ENCODE measurements around the gene SCFD2.
"Not testable (repeated sequence)": the region's sequence is repeated elsewhere in the genome, so short reads cannot be mapped to it uniquely, and the experiment has no call there.

Gene SCFD2

GRCh38 chr4:52995360-52996030 lies 370.4 kb downstream of the SCFD2 start:
- no peak for DNase-seq (ENCODE audit: low read depth in 2 of 2, low spot score in 1 of 2)

DNA sequence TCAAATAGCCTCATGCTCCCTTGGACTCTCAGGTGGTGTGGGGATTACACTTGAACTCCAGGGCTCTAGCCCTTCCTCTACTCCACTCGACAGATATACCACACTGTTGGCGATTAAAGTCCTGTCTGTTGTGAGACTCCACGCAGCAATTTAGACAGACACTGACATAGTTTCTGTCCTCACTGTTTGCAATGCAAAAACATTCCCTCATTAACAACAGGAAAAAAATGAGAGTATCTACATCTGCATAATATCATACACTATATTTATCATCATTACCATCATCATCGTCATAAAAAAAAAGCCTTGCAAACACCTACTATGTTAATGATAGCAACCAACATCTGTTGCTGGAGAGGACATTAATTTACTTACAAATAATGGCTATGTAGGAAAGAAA lies 371.3 kb downstream of the SCFD2 start:
- no peak for DNase-seq (ENCODE audit: low read depth in 2 of 2, low spot score in 1 of 2)

DNA sequence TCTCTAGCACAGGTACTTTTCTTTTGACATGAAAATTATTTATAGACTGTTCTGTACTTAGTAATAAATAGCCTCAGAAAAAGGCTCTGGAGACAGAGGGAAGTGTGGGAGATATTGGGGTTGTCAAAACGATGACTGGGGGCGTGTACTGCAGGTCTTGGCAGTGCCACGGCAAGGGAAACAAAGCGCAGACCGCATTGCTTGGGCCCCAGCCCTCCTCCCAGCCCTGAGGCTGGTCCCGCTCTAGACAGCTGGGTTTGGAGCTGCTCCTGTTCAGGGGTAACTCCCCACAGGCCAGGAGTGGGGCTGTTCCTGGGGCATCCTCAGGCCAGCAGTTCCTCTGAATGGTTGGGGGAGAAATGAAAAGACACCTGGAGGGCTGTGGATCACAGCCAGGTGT lies 372.1 kb downstream of the SCFD2 start:
- DNase-seq (ENCODE audit: low read depth in 2 of 2, low spot score in 1 of 2), result no peak

GRCh38 chr4:52992551-52992950 lies 373.3 kb downstream of the SCFD2 start:
- not testable (repeated sequence) for DNase-seq (ENCODE audit: low read depth in 2 of 2, low spot score in 1 of 2)

DNA sequence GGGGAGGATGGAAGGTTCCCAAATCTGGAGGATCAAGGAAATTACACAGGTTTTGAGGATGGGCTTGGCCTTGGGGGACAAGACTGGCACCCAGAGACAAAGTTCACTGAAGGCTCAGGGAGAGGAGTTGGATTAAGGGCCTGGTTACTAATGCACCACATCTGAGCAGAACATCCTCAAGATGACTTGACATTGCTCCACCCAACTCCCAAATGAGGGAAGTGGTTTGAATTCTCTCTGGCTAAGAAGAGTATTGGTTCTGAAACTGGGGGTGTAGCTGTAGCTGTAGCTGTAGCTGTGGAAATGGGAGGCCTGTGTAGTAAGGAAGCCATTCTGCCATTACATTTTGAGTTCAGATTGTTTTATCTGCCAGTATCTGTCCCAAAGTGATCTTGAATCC lies 374.4 kb downstream of the SCFD2 start:
- no peak for DNase-seq (ENCODE audit: low read depth in 2 of 2, low spot score in 1 of 2)

DNA sequence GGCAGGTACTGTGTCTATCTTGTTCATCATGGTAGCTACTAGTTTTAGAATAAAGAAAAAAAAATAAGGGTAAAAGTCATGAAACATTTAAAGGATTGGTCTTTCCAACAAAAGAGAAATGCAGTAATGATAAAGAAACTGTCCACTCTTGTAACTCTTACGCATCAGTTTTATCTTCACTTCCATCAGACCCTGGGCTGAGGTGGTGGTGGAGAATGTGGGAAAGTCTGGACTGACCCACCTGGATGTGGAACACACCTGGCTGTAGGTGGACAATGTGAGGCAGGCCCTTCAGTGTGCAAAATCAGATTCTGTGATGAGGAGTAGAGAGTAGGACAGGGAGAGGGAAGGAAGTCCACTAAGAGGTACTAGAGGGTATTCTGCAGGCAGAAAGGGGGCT lies 375.2 kb downstream of the SCFD2 start:
- DNase-seq (ENCODE audit: low read depth in 2 of 2, low spot score in 1 of 2), result no peak

- DNase-seq (ENCODE audit: low read depth in 2 of 2, low spot score in 1 of 2), result no peak
These were observed 376.0 kb downstream of the SCFD2 start for GRCh38 chr4:52989865-52990264.

DNA sequence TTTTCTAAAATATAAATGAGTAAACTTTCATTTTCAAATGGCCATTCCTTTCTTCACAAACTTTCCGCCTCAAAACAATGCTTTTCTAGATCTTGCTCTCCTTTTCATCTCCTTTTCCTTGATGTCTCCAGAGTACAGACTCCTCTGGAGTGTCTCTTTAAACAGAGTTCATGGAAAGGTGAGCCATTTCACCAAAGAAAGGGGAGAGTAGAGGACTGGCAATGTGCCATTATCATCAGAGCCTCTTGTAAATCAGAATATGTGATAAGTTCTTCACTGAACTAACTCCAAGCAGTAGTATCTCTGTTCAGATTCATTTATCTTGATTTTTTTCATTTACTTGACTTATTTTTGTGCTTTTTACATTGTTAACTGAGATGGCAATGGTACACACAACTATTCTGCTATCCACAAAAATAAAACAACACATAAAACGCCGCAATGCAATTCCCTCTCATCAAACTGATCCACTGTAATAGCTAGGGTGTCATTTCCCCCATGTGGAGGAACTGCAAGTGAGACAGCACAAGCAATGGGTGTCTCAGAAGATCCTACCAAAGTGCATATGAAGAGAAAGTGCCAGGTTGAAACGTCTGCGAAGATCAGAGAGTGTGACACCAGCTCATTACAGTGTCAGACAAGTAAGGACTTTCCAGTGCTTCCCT lies 378.3 kb downstream of the SCFD2 start:
- no peak for DNase-seq (ENCODE audit: low read depth in 2 of 2, low spot score in 1 of 2)

GRCh38 chr4:52984462-52984881 lies 381.4 kb downstream of the SCFD2 start:
- no peak for DNase-seq (ENCODE audit: low read depth in 2 of 2, low spot score in 1 of 2)

GRCh38 chr4:52983563-52984303 lies 382.1 kb downstream of the SCFD2 start:
- no peak for DNase-seq (ENCODE audit: low read depth in 2 of 2, low spot score in 1 of 2)

DNA sequence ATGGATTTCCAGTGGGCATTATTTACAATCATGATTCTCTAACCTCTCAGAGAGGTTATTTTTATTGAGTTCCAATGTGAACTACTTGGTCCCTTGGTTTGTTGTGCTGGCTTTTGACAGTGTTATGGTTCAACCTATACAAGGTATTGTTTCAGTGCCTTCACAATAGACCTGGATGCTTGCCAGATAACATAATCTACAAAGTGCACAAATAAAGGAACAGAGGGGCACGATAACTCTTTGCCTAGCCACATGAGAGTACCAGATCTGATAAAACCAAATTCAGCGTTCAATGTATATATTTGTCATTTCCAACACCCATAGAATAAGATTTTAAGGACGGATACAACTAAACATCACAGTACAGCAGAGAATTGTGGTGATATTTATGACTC lies 382.9 kb downstream of the SCFD2 start:
- DNase-seq (ENCODE audit: low read depth in 2 of 2, low spot score in 1 of 2), result no peak

- DNase-seq (ENCODE audit: low read depth in 2 of 2, low spot score in 1 of 2), result no peak
These were observed 383.5 kb downstream of the SCFD2 start for GRCh38 chr4:52982255-52982945.

- no peak for DNase-seq (ENCODE audit: low read depth in 2 of 2, low spot score in 1 of 2)
These were observed 385.9 kb downstream of the SCFD2 start for GRCh38 chr4:52979821-52980590.

DNA sequence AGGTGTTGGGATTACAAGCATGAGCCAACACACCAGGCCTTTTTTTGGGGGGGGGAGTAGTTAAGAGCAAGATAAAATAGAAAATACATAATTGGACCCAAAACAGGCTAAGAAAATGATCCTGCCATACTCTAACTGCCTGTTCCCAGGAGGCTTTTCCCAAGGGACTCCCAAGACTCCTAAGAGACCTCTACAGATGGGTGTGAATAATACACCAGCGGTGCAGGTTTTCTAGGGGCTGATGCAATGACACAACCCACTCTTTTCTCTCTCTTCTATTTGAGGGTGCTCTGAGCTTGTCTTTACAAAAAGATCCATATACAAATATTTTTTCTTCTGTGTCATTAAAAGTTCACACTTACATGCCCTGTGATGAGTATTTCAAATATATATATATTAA lies 386.8 kb downstream of the SCFD2 start:
- no peak for DNase-seq (ENCODE audit: low read depth in 2 of 2, low spot score in 1 of 2)

GRCh38 chr4:52977252-52977651 lies 388.6 kb downstream of the SCFD2 start:
- DNase-seq (ENCODE audit: low read depth in 2 of 2, low spot score in 1 of 2), result no peak

GRCh38 chr4:52976523-52977230 lies 389.2 kb downstream of the SCFD2 start:
- no peak for DNase-seq (ENCODE audit: low read depth in 2 of 2, low spot score in 1 of 2)

DNA sequence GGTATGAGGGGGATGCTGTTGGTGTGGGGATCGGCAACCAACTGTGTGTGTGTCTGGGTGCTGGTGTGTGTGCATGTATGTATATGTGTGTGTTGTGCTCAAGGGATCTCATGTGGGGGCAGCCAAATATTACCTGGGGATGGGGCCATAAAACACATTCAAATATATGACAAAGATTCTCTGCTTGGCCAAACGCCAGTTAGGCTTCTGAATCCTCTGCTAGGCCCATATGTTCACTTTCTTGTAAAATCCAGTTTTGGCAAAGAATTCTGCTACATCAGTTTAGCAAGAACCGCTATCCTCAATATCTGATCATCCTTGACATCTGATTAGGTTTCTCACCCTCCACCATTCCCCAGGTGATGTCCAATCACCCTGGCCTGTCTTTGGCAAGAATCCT lies 397.2 kb downstream of the SCFD2 start:
- no peak for DNase-seq (ENCODE audit: low read depth in 2 of 2, low spot score in 1 of 2)

GRCh38 chr4:52968241-52968640 lies 397.6 kb downstream of the SCFD2 start:
- no peak for DNase-seq (ENCODE audit: low read depth in 2 of 2, low spot score in 1 of 2)

DNA sequence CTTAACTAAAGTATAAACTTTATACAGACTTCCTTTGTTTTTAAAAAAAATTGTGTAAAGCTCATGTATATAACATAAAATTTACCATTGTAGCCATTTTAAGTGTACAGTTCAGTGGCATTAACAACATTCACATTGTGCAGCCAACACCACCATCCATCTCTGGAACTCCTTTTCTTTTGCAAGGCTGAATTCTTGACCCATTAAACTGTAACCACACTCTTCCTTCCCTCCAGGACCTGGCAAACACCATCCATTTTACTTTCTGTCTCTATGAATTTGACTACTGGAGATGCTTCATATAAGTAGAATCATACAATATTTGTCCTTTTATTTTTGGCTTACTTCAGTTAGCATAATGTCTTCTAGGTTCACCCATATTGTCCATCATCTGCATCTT lies 399.1 kb downstream of the SCFD2 start:
- no peak for DNase-seq (ENCODE audit: low read depth in 2 of 2, low spot score in 1 of 2)

DNA sequence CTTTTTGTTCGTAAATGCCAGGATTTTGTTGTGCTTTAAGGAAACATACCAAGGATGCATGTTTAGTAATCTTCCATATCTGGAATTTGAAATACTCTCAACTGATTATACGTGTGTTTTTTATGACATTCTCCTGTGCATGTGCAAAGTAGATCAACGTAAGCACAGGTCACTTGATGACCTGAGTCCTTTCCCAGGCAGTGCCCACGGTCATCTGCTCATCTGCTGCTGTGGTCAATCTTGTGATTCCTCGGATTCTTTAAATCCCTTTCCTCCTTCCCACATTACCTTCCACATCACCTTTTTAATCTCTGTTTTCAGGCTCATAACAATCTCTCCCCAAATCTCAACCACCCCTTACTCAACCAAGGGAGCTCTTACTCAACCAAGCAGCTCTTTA lies 399.7 kb downstream of the SCFD2 start:
- DNase-seq (ENCODE audit: low read depth in 2 of 2, low spot score in 1 of 2), result no peak

All from stimulated activated CD8-positive, alpha-beta memory T cell treated with anti-CD3 and anti-CD28 coated beads, Interleukin-4, amount 100 ng/mL, for 1 hour (primary cell).